ENCODE data around the gene P2RY4.

DNA sequence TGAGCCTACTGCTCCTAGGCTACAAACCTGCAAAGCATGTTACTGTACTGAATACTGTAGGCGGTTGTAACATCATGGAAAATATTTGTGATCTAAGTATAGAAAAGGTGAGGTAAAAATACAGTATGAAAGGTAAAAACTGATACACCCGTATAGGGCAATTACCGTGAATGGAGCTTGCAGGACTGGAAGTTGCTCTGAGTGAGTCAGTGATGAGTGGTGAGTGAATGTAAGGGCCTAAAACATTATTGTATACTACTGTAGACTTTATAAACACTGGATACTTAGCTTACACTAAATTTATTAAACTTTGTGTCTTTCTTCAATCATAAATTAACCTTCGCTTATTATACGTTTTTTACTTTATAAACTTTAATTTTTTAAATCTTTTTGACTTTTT is 33.6 kb upstream of the P2RY4 start:
- TF ChIP-seq, protein P1, sequence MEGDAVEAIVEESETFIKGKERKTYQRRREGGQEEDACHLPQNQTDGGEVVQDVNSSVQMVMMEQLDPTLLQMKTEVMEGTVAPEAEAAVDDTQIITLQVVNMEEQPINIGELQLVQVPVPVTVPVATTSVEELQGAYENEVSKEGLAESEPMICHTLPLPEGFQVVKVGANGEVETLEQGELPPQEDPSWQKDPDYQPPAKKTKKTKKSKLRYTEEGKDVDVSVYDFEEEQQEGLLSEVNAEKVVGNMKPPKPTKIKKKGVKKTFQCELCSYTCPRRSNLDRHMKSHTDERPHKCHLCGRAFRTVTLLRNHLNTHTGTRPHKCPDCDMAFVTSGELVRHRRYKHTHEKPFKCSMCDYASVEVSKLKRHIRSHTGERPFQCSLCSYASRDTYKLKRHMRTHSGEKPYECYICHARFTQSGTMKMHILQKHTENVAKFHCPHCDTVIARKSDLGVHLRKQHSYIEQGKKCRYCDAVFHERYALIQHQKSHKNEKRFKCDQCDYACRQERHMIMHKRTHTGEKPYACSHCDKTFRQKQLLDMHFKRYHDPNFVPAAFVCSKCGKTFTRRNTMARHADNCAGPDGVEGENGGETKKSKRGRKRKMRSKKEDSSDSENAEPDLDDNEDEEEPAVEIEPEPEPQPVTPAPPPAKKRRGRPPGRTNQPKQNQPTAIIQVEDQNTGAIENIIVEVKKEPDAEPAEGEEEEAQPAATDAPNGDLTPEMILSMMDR (IDR thresholded peaks at IDR 0.05 in 8 of 11, conservative IDR thresholded peaks at IDR 0.05 in 3 of 11): no peak
- TF ChIP-seq POLR2A (IDR thresholded peaks at IDR 0.05) (no peak), POLR2AphosphoS5 (IDR thresholded peaks at IDR 0.05) (no peak)
